ENCODE measurements around the gene C9orf50.

Gene C9orf50

GRCh38 chr9:129612815-129613519 lies 7.9 kb downstream of the C9orf50 start:
- no peak for DNase-seq (ENCODE audit: low spot score)

GRCh38 chr9:129612123-129612522 lies 8.8 kb downstream of the C9orf50 start:
- H2AFZ ChIP-seq (ENCODE audit: low read length): no peak overlapping the region
- H3K27ac ChIP-seq (replicated peaks; ENCODE audit: low read length): no peak overlapping the region
- no peak overlapping the region for H4K91ac ChIP-seq (ENCODE audit: low read depth, low read length, poor library complexity)
- no peak overlapping the region for H3K14ac ChIP-seq (ENCODE audit: low read length)
- no peaks in the 10 kb centered on the region for H3K79me1 ChIP-seq (ENCODE audit: low read depth, low read length)
- no CpG with 5 or more reads among the region's 7 CpGs for WGBS, 2 donors (ENCODE audit: extremely low coverage in 2 of 2, insufficient read length in 2 of 2, insufficient replicate concordance in 1 of 2)
- peak overlapping the region; percentile 23 for H2AK5ac ChIP-seq (ENCODE audit: low read depth, low read length)
- H3K27me3 ChIP-seq (ENCODE audit: control insufficient read depth in 3 of 3, insufficient read depth in 3 of 3, low read depth in 1 of 3, low read length in 3 of 3): no peaks in the 10 kb centered on the region
- H2BK5ac ChIP-seq (ENCODE audit: low read length): no peak overlapping the region
- peak overlapping the region; percentile 76 for H2BK12ac ChIP-seq (ENCODE audit: low read length)
- H4K8ac ChIP-seq (ENCODE audit: low read depth, low read length): no peak overlapping the region
- H3K4ac ChIP-seq (ENCODE audit: low read length): no peak overlapping the region
- no peak overlapping the region for H3K18ac ChIP-seq (ENCODE audit: low read length)
- H3K9me3 ChIP-seq (replicated peaks in 1 of 2; ENCODE audit: control insufficient read depth in 2 of 2, insufficient read depth in 1 of 2, low read depth in 1 of 2, low read length in 2 of 2): no peaks in the 10 kb centered on the region
- H2BK15ac ChIP-seq (ENCODE audit: low read length): no peak overlapping the region
- H3K23ac ChIP-seq (ENCODE audit: low read depth, low read length, poor library complexity): no peak overlapping the region
- H2BK120ac ChIP-seq (ENCODE audit: low read depth, low read length): no peak overlapping the region
- DNase-seq (ENCODE audit: low spot score): no peak
- no peak overlapping the region for H3K4me2 ChIP-seq (ENCODE audit: insufficient read depth, low read length, poor library complexity, severe bottlenecking)
- H3K4me3 ChIP-seq (ENCODE audit: low read length in 2 of 2): no peak overlapping the region
- H3K9ac ChIP-seq (ENCODE audit: low read depth, low read length, poor library complexity): no peak overlapping the region
- peaks cover 22 to 38% of the 10 kb centered on the region in 2 donors for H3K4me1 ChIP-seq (ENCODE audit: control insufficient read depth in 2 of 2, insufficient read depth in 1 of 2, low read depth in 1 of 2, low read length in 2 of 2)
- H3K36me3 ChIP-seq (replicated peaks in 1 of 2; ENCODE audit: control insufficient read depth in 2 of 2, insufficient read depth in 2 of 2, low read length in 2 of 2): no peaks in the 10 kb centered on the region

More at GRCh38 chr9:129612815-129613519, 7.9 kb downstream of the C9orf50 start:
- H3K27me3 ChIP-seq (ENCODE audit: control insufficient read depth in 3 of 3, insufficient read depth in 3 of 3, low read depth in 1 of 3, low read length in 3 of 3): no peaks in the 10 kb centered on the region
- H3K9ac ChIP-seq (ENCODE audit: low read depth, low read length, poor library complexity): no peak overlapping the region
- peak overlapping the region in 1 of 2 donors; percentile 28 for H3K4me3 ChIP-seq (ENCODE audit: low read length in 2 of 2)
- no CpG with 5 or more reads among the region's 15 CpGs for WGBS, 2 donors (ENCODE audit: extremely low coverage in 2 of 2, insufficient read length in 2 of 2, insufficient replicate concordance in 1 of 2)
- H3K4ac ChIP-seq (ENCODE audit: low read length): no peak overlapping the region
- H3K18ac ChIP-seq (ENCODE audit: low read length): peak overlapping the region; percentile 90
- no peak overlapping the region for H2BK12ac ChIP-seq (ENCODE audit: low read length)
- H3K4me2 ChIP-seq (ENCODE audit: insufficient read depth, low read length, poor library complexity, severe bottlenecking): no peak overlapping the region
- H3K36me3 ChIP-seq (replicated peaks in 1 of 2; ENCODE audit: control insufficient read depth in 2 of 2, insufficient read depth in 2 of 2, low read length in 2 of 2): no peaks in the 10 kb centered on the region
- no peak overlapping the region for H4K8ac ChIP-seq (ENCODE audit: low read depth, low read length)
- H2BK120ac ChIP-seq (ENCODE audit: low read depth, low read length): peak overlapping the region; percentile 92
- peak overlapping the region; percentile 6 for H2AK5ac ChIP-seq (ENCODE audit: low read depth, low read length)
- H2BK15ac ChIP-seq (ENCODE audit: low read length): peak overlapping the region; percentile 78
- H4K91ac ChIP-seq (ENCODE audit: low read depth, low read length, poor library complexity): no peak overlapping the region
- no peak overlapping the region for H3K27ac ChIP-seq (replicated peaks; ENCODE audit: low read length)
- H3K79me1 ChIP-seq (ENCODE audit: low read depth, low read length): no peaks in the 10 kb centered on the region
- H3K4me1 ChIP-seq (ENCODE audit: control insufficient read depth in 2 of 2, insufficient read depth in 1 of 2, low read depth in 1 of 2, low read length in 2 of 2): peaks cover 18 to 31% of the 10 kb centered on the region in 2 donors
- H3K23ac ChIP-seq (ENCODE audit: low read depth, low read length, poor library complexity): peak overlapping the region; percentile 37
- H3K14ac ChIP-seq (ENCODE audit: low read length): peak overlapping the region; percentile 57
- H2BK5ac ChIP-seq (ENCODE audit: low read length): no peak overlapping the region
- no peaks in the 10 kb centered on the region for H3K9me3 ChIP-seq (replicated peaks in 1 of 2; ENCODE audit: control insufficient read depth in 2 of 2, insufficient read depth in 1 of 2, low read depth in 1 of 2, low read length in 2 of 2)
- peak overlapping the region; percentile 60 for H2AFZ ChIP-seq (ENCODE audit: low read length)

GRCh38 chr9:129611307-129611800 lies 9.5 kb downstream of the C9orf50 start:
- no peaks in the 10 kb centered on the region for H3K27me3 ChIP-seq (ENCODE audit: control insufficient read depth in 3 of 3, insufficient read depth in 3 of 3, low read depth in 1 of 3, low read length in 3 of 3)
- H3K27ac ChIP-seq (replicated peaks; ENCODE audit: low read length): no peak overlapping the region
- H4K8ac ChIP-seq (ENCODE audit: low read depth, low read length): no peak overlapping the region
- no peak for DNase-seq (ENCODE audit: low spot score)
- no peak overlapping the region for H3K4me3 ChIP-seq (ENCODE audit: low read length in 2 of 2)
- H3K4me1 ChIP-seq (ENCODE audit: control insufficient read depth in 2 of 2, insufficient read depth in 1 of 2, low read depth in 1 of 2, low read length in 2 of 2): peaks cover 21 to 45% of the 10 kb centered on the region in 2 donors
- no peaks in the 10 kb centered on the region for H3K9me3 ChIP-seq (replicated peaks in 1 of 2; ENCODE audit: control insufficient read depth in 2 of 2, insufficient read depth in 1 of 2, low read depth in 1 of 2, low read length in 2 of 2)
- peak overlapping the region; percentile 56 for H2BK5ac ChIP-seq (ENCODE audit: low read length)
- peak overlapping the region; percentile 44 for H3K23ac ChIP-seq (ENCODE audit: low read depth, low read length, poor library complexity)
- H3K9ac ChIP-seq (ENCODE audit: low read depth, low read length, poor library complexity): no peak overlapping the region
- H3K4ac ChIP-seq (ENCODE audit: low read length): no peak overlapping the region
- peak overlapping the region; percentile 86 for H2AK5ac ChIP-seq (ENCODE audit: low read depth, low read length)
- H3K79me1 ChIP-seq (ENCODE audit: low read depth, low read length): no peaks in the 10 kb centered on the region
- H3K36me3 ChIP-seq (replicated peaks in 1 of 2; ENCODE audit: control insufficient read depth in 2 of 2, insufficient read depth in 2 of 2, low read length in 2 of 2): no peaks in the 10 kb centered on the region
- H3K14ac ChIP-seq (ENCODE audit: low read length): no peak overlapping the region
- H3K4me2 ChIP-seq (ENCODE audit: insufficient read depth, low read length, poor library complexity, severe bottlenecking): peak overlapping the region; percentile 69
- H3K18ac ChIP-seq (ENCODE audit: low read length): peak overlapping the region; percentile 85
- no peak overlapping the region for H2BK12ac ChIP-seq (ENCODE audit: low read length)
- WGBS, 2 donors (ENCODE audit: extremely low coverage in 2 of 2, insufficient read length in 2 of 2, insufficient replicate concordance in 1 of 2): no CpG with 5 or more reads among the region's 12 CpGs
- H2AFZ ChIP-seq (ENCODE audit: low read length): peak overlapping the region; percentile 92
- no peak overlapping the region for H4K91ac ChIP-seq (ENCODE audit: low read depth, low read length, poor library complexity)
- H2BK15ac ChIP-seq (ENCODE audit: low read length): peak overlapping the region; percentile 93
- no peak overlapping the region for H2BK120ac ChIP-seq (ENCODE audit: low read depth, low read length)

GRCh38 chr9:129610473-129611306 lies 10.2 kb downstream of the C9orf50 start:
- no peaks in the 10 kb centered on the region for H3K27me3 ChIP-seq (ENCODE audit: control insufficient read depth in 3 of 3, insufficient read depth in 3 of 3, low read depth in 1 of 3, low read length in 3 of 3)
- peak overlapping the region; percentile 44 to 75 for H3K4me3 ChIP-seq (ENCODE audit: low read length in 2 of 2)
- no peak overlapping the region for H4K8ac ChIP-seq (ENCODE audit: low read depth, low read length)
- H3K9me3 ChIP-seq (replicated peaks in 1 of 2; ENCODE audit: control insufficient read depth in 2 of 2, insufficient read depth in 1 of 2, low read depth in 1 of 2, low read length in 2 of 2): no peaks in the 10 kb centered on the region
- peak overlapping the region; percentile 92 for H2BK120ac ChIP-seq (ENCODE audit: low read depth, low read length)
- H3K9ac ChIP-seq (ENCODE audit: low read depth, low read length, poor library complexity): peak overlapping the region; percentile 79
- peak overlapping the region; percentile 92 for H2AFZ ChIP-seq (ENCODE audit: low read length)
- H3K23ac ChIP-seq (ENCODE audit: low read depth, low read length, poor library complexity): peak overlapping the region; percentile 9
- peak overlapping the region; percentile 99 for H3K18ac ChIP-seq (ENCODE audit: low read length)
- no peak overlapping the region for H3K14ac ChIP-seq (ENCODE audit: low read length)
- H3K79me1 ChIP-seq (ENCODE audit: low read depth, low read length): no peaks in the 10 kb centered on the region
- peak overlapping the region; percentile 93 for H2BK15ac ChIP-seq (ENCODE audit: low read length)
- no peak overlapping the region for H3K4ac ChIP-seq (ENCODE audit: low read length)
- no CpG with 5 or more reads among the region's 66 CpGs for WGBS, 2 donors (ENCODE audit: extremely low coverage in 2 of 2, insufficient read length in 2 of 2, insufficient replicate concordance in 1 of 2)
- H3K4me1 ChIP-seq (ENCODE audit: control insufficient read depth in 2 of 2, insufficient read depth in 1 of 2, low read depth in 1 of 2, low read length in 2 of 2): peaks cover 21 to 48% of the 10 kb centered on the region in 2 donors
- no peak overlapping the region for H4K91ac ChIP-seq (ENCODE audit: low read depth, low read length, poor library complexity)
- no peak overlapping the region for H2BK12ac ChIP-seq (ENCODE audit: low read length)
- H3K4me2 ChIP-seq (ENCODE audit: insufficient read depth, low read length, poor library complexity, severe bottlenecking): peak overlapping the region; percentile 69
- no peak overlapping the region for H3K27ac ChIP-seq (replicated peaks; ENCODE audit: low read length)
- H3K36me3 ChIP-seq (replicated peaks in 1 of 2; ENCODE audit: control insufficient read depth in 2 of 2, insufficient read depth in 2 of 2, low read length in 2 of 2): no peaks in the 10 kb centered on the region
- H2AK5ac ChIP-seq (ENCODE audit: low read depth, low read length): peak overlapping the region; percentile 8
- DNase-seq (ENCODE audit: low spot score): peak; percentile 74
- H2BK5ac ChIP-seq (ENCODE audit: low read length): peak overlapping the region; percentile 56
